ENCODE data around the gene LAMA1.

- TF ChIP-seq CTCF (IDR thresholded peaks at IDR 0.05; ENCODE audit: low read depth, low read length, poor library complexity, severe bottlenecking) (no peak), EZH2phosphoT487 (IDR thresholded peaks at IDR 0.05; ENCODE audit: borderline replicate concordance, low read length) (no peak)
These were observed 122.7 kb downstream of the LAMA1 start for GRCh38 chr18:6994771-6995430.
